Psoas muscle (tissue), 8 donors: ENCODE data around the gene MGRN1. TPM values are rescaled to one million over a fixed set of nuclear protein-coding genes. Genes with fewer than 3 reads are reported as not detected.

Experiments used
- ATAC-seq, 4 donors: fragments of 200-7000 bp; cut with Tn5 transposase; one replicate each; pipeline ENCODE4 v1.9.1; 2020; ENCODE audit warnings: moderate library complexity in 3 of 4, mild to moderate bottlenecking in 2 of 4
- DNase-seq, 2 donors: peaks; one replicate each; pipeline ENCODE4 v3.0.0-alpha.2; 2020
- H3K27ac ChIP-seq: fragments of 200-600 bp; one replicate; pipeline ENCODE4 v1.8.0; 2022
- H3K27me3 ChIP-seq, 3 donors: fragments of 200-600 bp in 1 of 3; one replicate each; pipeline versions ENCODE4 v1.6.1 to v1.8.0; 2013 to 2022; ENCODE audit warnings: low read length in 2 of 3, mild to moderate bottlenecking in 2 of 3, moderate library complexity in 1 of 3; ENCODE audit not compliant: insufficient read depth in 3 of 3
- H3K36me3 ChIP-seq, 2 donors: fragments of 200-600 bp in 1 of 2; one replicate each; pipeline versions ENCODE4 v1.6.1 to v1.8.0; 2013 to 2022; ENCODE audit warnings: low read depth in 1 of 2, mild to moderate bottlenecking in 1 of 2, moderate library complexity in 1 of 2; ENCODE audit not compliant: insufficient read depth in 1 of 2
- H3K4me1 ChIP-seq: fragments of 200-600 bp; one replicate; pipeline ENCODE4 v1.8.0; 2022
- H3K4me3 ChIP-seq: fragments of 200-600 bp; one replicate; pipeline ENCODE4 v1.8.0; 2022; ENCODE audit warnings: mild to moderate bottlenecking
- H3K9me3 ChIP-seq: fragments of 200-600 bp; one replicate; pipeline ENCODE4 v1.8.0; 2022
- WGBS, 3 donors: extraction: QIAGEN DNeasy Blood & Tissue Kit; methylation state at CpG; one replicate each; pipeline versions ENCODE4 v1.1.6 to v1.1.7; 2013; 5-methylcytosine and 5-hydroxymethylcytosine counted together
- intact Hi-C, 2 donors: fragments of 100-400 bp; cut with DNase I; formaldehyde crosslinking; loops; one replicate each; pipeline versions ENCODE4 v1.11.0 to v1.14.2; 2022
- polyA plus RNA-seq, 3 donors: library from polyadenylated mRNA; stranded (reverse); fragments of 200-250 nt; gene quantifications; one replicate each; pipeline ENCODE4 v1.2.3, GENCODE V29; 2013
- total RNA-seq, 4 donors: library from RNA; stranded (reverse); fragmentation: NEBNext Ultra II Directional in 2 of 4; extraction: Animal tissue kit (Norgen Biotek cat#: 25700) in 2 of 4; gene quantifications; one replicate each; pipeline versions ENCODE4 v1.2.1 to v1.2.4, GENCODE V29; 2021 to 2023
- TF ChIP-seq, protein P1 (sequence below): fragments of 200-600 bp; IDR thresholded peaks from one replicate; pipeline ENCODE4 v1.8.0; 2022; ENCODE audit warnings: antibody characterized with exemption
- donor health status: healthy with polysubstance abuse.
- donor health status: DM: no; HTN: no; CAD: no; lungs with moderate emphysema.
- donor health status: Bipolar disorder and iron deficiency.
- donor health status: healthy.
- donor health status: DM: yes; HTN: yes; CAD: no.
- donor health status: DM: no; HTN: no; CAD: no.
- donor health status: DM: no; HTN: no; CAD: no.
- donor health status: DM: yes; HTN: yes; CAD: no.

MGRN1 gene
- total and polyA plus RNA-seq, 7 donors, result 20.2 to 63.1 (median 44.2) TPM

DNA sequence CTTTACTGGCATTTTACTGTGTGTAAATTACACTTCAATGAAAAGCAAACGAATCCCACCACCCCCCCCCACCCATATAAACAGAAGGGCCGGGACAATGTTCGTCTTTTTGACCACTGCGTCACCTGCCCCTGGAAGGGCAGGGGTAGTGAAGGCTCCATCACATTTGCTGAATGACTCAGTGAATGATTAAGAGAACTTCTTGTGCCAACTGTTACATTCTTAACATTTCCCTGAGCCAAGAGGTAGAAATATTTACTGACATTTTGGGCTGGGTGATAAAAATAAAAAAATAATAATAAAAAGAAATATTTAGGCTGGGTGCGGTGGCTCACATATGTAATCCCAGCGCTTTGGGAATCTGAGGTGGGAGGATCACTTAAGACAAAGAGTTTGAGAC, 44.4 kb upstream of the MGRN1 start:
- Histone ChIP-seq H3K9me3 (no peaks in the 10 kb centered on the region), H3K27ac (no peak overlapping the region), H3K36me3 (no peaks in the 10 kb centered on the region), H3K27me3 (peaks cover 0 to 2% (median 0%) of the 10 kb centered on the region in 3 donors), H3K4me1 (no peaks in the 10 kb centered on the region), H3K4me3 (no peak overlapping the region)
- TF ChIP-seq, protein P1, sequence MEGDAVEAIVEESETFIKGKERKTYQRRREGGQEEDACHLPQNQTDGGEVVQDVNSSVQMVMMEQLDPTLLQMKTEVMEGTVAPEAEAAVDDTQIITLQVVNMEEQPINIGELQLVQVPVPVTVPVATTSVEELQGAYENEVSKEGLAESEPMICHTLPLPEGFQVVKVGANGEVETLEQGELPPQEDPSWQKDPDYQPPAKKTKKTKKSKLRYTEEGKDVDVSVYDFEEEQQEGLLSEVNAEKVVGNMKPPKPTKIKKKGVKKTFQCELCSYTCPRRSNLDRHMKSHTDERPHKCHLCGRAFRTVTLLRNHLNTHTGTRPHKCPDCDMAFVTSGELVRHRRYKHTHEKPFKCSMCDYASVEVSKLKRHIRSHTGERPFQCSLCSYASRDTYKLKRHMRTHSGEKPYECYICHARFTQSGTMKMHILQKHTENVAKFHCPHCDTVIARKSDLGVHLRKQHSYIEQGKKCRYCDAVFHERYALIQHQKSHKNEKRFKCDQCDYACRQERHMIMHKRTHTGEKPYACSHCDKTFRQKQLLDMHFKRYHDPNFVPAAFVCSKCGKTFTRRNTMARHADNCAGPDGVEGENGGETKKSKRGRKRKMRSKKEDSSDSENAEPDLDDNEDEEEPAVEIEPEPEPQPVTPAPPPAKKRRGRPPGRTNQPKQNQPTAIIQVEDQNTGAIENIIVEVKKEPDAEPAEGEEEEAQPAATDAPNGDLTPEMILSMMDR, result no peak
- ATAC-seq (no peak), DNase-seq (no peak)
- intact Hi-C loops, result no loop called here
- WGBS, 3 donors, result 59 to 66% (median 62%) methylated on average over 6 of the region's 6 CpGs

DNA sequence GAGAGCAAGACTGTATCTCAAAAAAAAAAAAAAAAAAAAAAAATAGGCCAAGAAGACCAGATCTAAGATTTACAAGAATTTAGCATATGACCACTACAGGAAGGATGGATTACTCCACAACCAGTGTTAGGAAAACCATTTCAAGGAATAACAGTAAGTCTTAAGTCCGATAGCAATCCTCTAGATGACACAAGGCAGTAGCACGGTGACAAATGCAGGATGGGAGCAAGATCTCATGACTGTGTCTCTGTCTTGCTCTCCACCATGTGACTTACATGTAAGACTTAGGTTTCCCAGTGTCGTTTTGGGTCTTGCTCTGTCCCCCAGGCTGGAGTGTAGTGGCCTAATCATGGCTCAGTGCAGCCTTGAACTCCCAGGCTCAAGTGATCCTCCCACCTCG, 40.7 kb upstream of the MGRN1 start:
- WGBS, 3 donors, result 80 to 90% (median 85%) methylated on average over 4 of the region's 4 CpGs
- TF ChIP-seq, protein P1, result no peak
- no peak for DNase-seq

DNA sequence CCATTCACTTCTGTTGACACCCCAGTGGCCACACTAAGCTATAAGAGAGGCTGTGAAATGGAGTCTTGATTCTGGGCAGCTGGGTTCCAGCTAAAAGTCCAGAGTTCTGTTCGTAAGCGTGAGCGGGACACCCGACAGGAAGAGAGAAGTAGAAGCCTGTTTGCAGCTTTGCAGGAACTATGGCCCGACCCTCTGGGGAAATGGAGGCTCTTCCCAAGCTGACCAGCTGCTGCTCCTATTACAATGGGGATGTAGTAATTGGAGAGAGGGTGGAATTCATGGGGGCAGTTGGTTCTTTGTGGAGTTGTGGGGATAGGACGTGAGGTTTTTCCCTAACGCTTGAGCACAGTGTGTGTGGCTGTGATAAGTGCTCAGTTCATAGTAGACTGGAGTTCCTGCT, 38.3 kb upstream of the MGRN1 start:
- Histone ChIP-seq H3K27me3 (no peaks in the 10 kb centered on the region), H3K36me3 (no peaks in the 10 kb centered on the region), H3K4me3 (no peak overlapping the region), H3K27ac (no peak overlapping the region), H3K4me1 (no peaks in the 10 kb centered on the region), H3K9me3 (no peaks in the 10 kb centered on the region)
- ATAC-seq (no peak), DNase-seq (no peak)
- 25 to 29% (median 28%) methylated on average over 7 of the region's 7 CpGs for WGBS, 3 donors
- intact Hi-C loops, result no loop called here
- TF ChIP-seq, protein P1, result no peak

More for the DNA sequence above, 40.7 kb upstream of the MGRN1 start:
- no peaks in the 10 kb centered on the region for H3K9me3 ChIP-seq
- no peak overlapping the region for H3K27ac ChIP-seq
- intact Hi-C loops, result no loop called here
- H3K4me3 ChIP-seq, result no peak overlapping the region
- H3K4me1 ChIP-seq, result no peaks in the 10 kb centered on the region
- ATAC-seq, result no peak
- H3K36me3 ChIP-seq, result no peaks in the 10 kb centered on the region
- H3K27me3 ChIP-seq, result peaks cover 0 to 2% (median 0%) of the 10 kb centered on the region in 3 donors

- ATAC-seq, result no peak
- intact Hi-C loops, result no loop called here
- H3K36me3 ChIP-seq, result no peaks in the 10 kb centered on the region
- H3K27ac ChIP-seq, result no peak overlapping the region
- H3K27me3 ChIP-seq, result no peaks in the 10 kb centered on the region
- H3K9me3 ChIP-seq, result no peaks in the 10 kb centered on the region
- no peaks in the 10 kb centered on the region for H3K4me1 ChIP-seq
- DNase-seq, result no peak
- WGBS, 3 donors, result 78 to 88% (median 86%) methylated on average over 2 of the region's 2 CpGs
- TF ChIP-seq, protein P1, result no peak
- H3K4me3 ChIP-seq, result no peak overlapping the region
Measured at GRCh38 chr16:4588386-4588785, 36.2 kb upstream of the MGRN1 start.

GRCh38 chr16:4588961-4589360, 35.7 kb upstream of the MGRN1 start:
- intact Hi-C loops, result no loop called here

More at GRCh38 chr16:4588961-4589360, 35.7 kb upstream of the MGRN1 start:
- no peak overlapping the region for H3K4me3 ChIP-seq
- no peaks in the 10 kb centered on the region for H3K9me3 ChIP-seq
- ATAC-seq (no peak), DNase-seq (no peak)
- H3K4me1 ChIP-seq, result no peaks in the 10 kb centered on the region
- WGBS, 3 donors, result 92 to 96% (median 96%) methylated on average over 6 of the region's 6 CpGs
- no peaks in the 10 kb centered on the region for H3K36me3 ChIP-seq
- H3K27ac ChIP-seq, result no peak overlapping the region
- H3K27me3 ChIP-seq, result no peaks in the 10 kb centered on the region
- TF ChIP-seq, protein P1, result no peak
